ENCODE results near the gene ANKLE1.

GRCh38 chr19:17232258-17232657 is 49.4 kb upstream of the ANKLE1 start:
- no peak for TF ChIP-seq CTCF (optimal IDR thresholded peaks at IDR 0.05 in 1 of 3, IDR thresholded peaks at IDR 0.05 in 1 of 3, conservative IDR thresholded peaks at IDR 0.05 in 1 of 3; ENCODE audit: extremely low read depth in 1 of 3, insufficient read depth in 2 of 3, low read length in 3 of 3)
- no peak for TF ChIP-seq EZH2 (IDR thresholded peaks at IDR 0.05; ENCODE audit: low read length)
